Skeletal muscle satellite cell (primary cell): ENCODE results near the gene SLC24A4.

Experiments used
- H3K27me3 ChIP-seq: 2 replicates; pipeline ENCODE4 v1.7.0; 2013; ENCODE audit warnings: low read length; ENCODE audit not compliant: control insufficient read depth, insufficient read depth
- H3K36me3 ChIP-seq: 2 replicates; pipeline ENCODE4 v1.7.0; 2013; ENCODE audit warnings: mild to moderate bottlenecking, control low read depth, low read length; ENCODE audit not compliant: insufficient read depth
- H3K4me1 ChIP-seq: 2 replicates; pipeline ENCODE4 v1.7.0; 2013; ENCODE audit warnings: low read length; ENCODE audit not compliant: control insufficient read depth, insufficient read depth
- H3K4me2 ChIP-seq: 2 replicates; pipeline ENCODE4 v1.7.0; 2013; ENCODE audit warnings: mild to moderate bottlenecking, low read length
- H3K4me3 ChIP-seq: 2 replicates; pipeline ENCODE4 v1.7.0; 2013; ENCODE audit warnings: low read length
- H3K9ac ChIP-seq: 2 replicates; pipeline ENCODE4 v1.7.0; 2013; ENCODE audit warnings: mild to moderate bottlenecking, low read depth, low read length, moderate library complexity
- H3K9me3 ChIP-seq: replicated peaks from 2 replicates; pipeline ENCODE4 v1.7.0; 2013; ENCODE audit warnings: mild to moderate bottlenecking, control low read depth, low read length

Gene SLC24A4

GRCh38 chr14:92500491-92500941 is 177.6 kb downstream of the SLC24A4 start:
- Histone ChIP-seq H3K4me3 (no peak overlapping the region), H3K27me3 (no peaks in the 10 kb centered on the region), H3K9ac (peak overlapping the region; percentile 18), H3K9me3 (no peaks in the 10 kb centered on the region), H3K4me2 (no peak overlapping the region), H3K4me1 (peaks cover 44% of the 10 kb centered on the region), H3K36me3 (no peaks in the 10 kb centered on the region)

- no peak overlapping the region for H3K4me3 ChIP-seq
- H3K4me2 ChIP-seq = peak overlapping the region; percentile 61
- H3K9ac ChIP-seq = no peak overlapping the region
- no peaks in the 10 kb centered on the region for H3K9me3 ChIP-seq
- no peaks in the 10 kb centered on the region for H3K27me3 ChIP-seq
- peaks cover 44% of the 10 kb centered on the region for H3K4me1 ChIP-seq
- no peaks in the 10 kb centered on the region for H3K36me3 ChIP-seq
Observed at GRCh38 chr14:92501891-92502351, 179.0 kb downstream of the SLC24A4 start.

GRCh38 chr14:92502541-92503286 is 179.7 kb downstream of the SLC24A4 start:
- peak overlapping the region; percentile 61 for H3K4me2 ChIP-seq
- peak overlapping the region; percentile 56 for H3K9ac ChIP-seq
- no peak overlapping the region for H3K4me3 ChIP-seq
- no peaks in the 10 kb centered on the region for H3K36me3 ChIP-seq
- H3K9me3 ChIP-seq = no peaks in the 10 kb centered on the region
- peaks cover 44% of the 10 kb centered on the region for H3K4me1 ChIP-seq
- H3K27me3 ChIP-seq = no peaks in the 10 kb centered on the region

GRCh38 chr14:92503756-92504491 is 181.0 kb downstream of the SLC24A4 start:
- H3K4me3 ChIP-seq = no peak overlapping the region
- peaks cover 44% of the 10 kb centered on the region for H3K4me1 ChIP-seq
- peak overlapping the region; percentile 18 for H3K4me2 ChIP-seq
- H3K9ac ChIP-seq = peak overlapping the region; percentile 4
- H3K36me3 ChIP-seq = no peaks in the 10 kb centered on the region
- no peaks in the 10 kb centered on the region for H3K9me3 ChIP-seq
- H3K27me3 ChIP-seq = no peaks in the 10 kb centered on the region

GRCh38 chr14:92505826-92506225 is 182.9 kb downstream of the SLC24A4 start:
- Histone ChIP-seq H3K27me3 (no peaks in the 10 kb centered on the region), H3K4me1 (peaks cover 38% of the 10 kb centered on the region), H3K4me2 (no peak overlapping the region), H3K36me3 (no peaks in the 10 kb centered on the region), H3K9ac (no peak overlapping the region), H3K9me3 (no peaks in the 10 kb centered on the region), H3K4me3 (no peak overlapping the region)

- H3K4me1 ChIP-seq = peaks cover 40% of the 10 kb centered on the region
- H3K4me2 ChIP-seq = no peak overlapping the region
- no peak overlapping the region for H3K4me3 ChIP-seq
- no peaks in the 10 kb centered on the region for H3K36me3 ChIP-seq
- no peaks in the 10 kb centered on the region for H3K27me3 ChIP-seq
- no peak overlapping the region for H3K9ac ChIP-seq
- H3K9me3 ChIP-seq = no peaks in the 10 kb centered on the region
Observed at GRCh38 chr14:92506231-92506630, 183.3 kb downstream of the SLC24A4 start.

- Histone ChIP-seq H3K4me1 (peaks cover 36% of the 10 kb centered on the region), H3K4me3 (no peak overlapping the region), H3K9ac (no peak overlapping the region), H3K9me3 (no peaks in the 10 kb centered on the region), H3K4me2 (no peak overlapping the region), H3K36me3 (no peaks in the 10 kb centered on the region), H3K27me3 (no peaks in the 10 kb centered on the region)
Observed at GRCh38 chr14:92507174-92507768, 184.3 kb downstream of the SLC24A4 start.

- Histone ChIP-seq H3K4me2 (peak overlapping the region; percentile 51), H3K9me3 (no peaks in the 10 kb centered on the region), H3K27me3 (no peaks in the 10 kb centered on the region), H3K36me3 (no peaks in the 10 kb centered on the region), H3K9ac (peak overlapping the region; percentile 43), H3K4me3 (no peak overlapping the region), H3K4me1 (peaks cover 24% of the 10 kb centered on the region)
Observed at GRCh38 chr14:92510972-92511371, 188.0 kb downstream of the SLC24A4 start.

GRCh38 chr14:92511453-92512238 is 188.7 kb downstream of the SLC24A4 start:
- Histone ChIP-seq H3K4me3 (no peak overlapping the region), H3K4me1 (peaks cover 24% of the 10 kb centered on the region), H3K27me3 (no peaks in the 10 kb centered on the region), H3K4me2 (peak overlapping the region; percentile 51), H3K36me3 (no peaks in the 10 kb centered on the region), H3K9me3 (no peaks in the 10 kb centered on the region), H3K9ac (peak overlapping the region; percentile 43)

GRCh38 chr14:92512807-92513203 is 189.8 kb downstream of the SLC24A4 start:
- no peaks in the 10 kb centered on the region for H3K36me3 ChIP-seq
- H3K4me1 ChIP-seq = peaks cover 24% of the 10 kb centered on the region
- no peaks in the 10 kb centered on the region for H3K9me3 ChIP-seq
- H3K4me2 ChIP-seq = peak overlapping the region; percentile 92
- H3K9ac ChIP-seq = peak overlapping the region; percentile 94
- H3K27me3 ChIP-seq = no peaks in the 10 kb centered on the region
- H3K4me3 ChIP-seq = peak overlapping the region; percentile 86
